PFSK-1 (cell line): Measurements from ENCODE around the gene BNIP2.

ENCODE experiments used
- FOXP2 ChIP-seq: optimal IDR thresholded peaks from 2 replicates; pipeline ENCODE3; 2011; ENCODE audit warnings: borderline replicate concordance, control low read depth, inconsistent platforms; ENCODE audit not compliant: insufficient read depth; ENCODE audit errors: extremely low read length, extremely low read depth
- POLR2AphosphoS5 ChIP-seq: IDR thresholded peaks from 2 replicates; pipeline ENCODE4 v1.6.1; 2012; ENCODE audit warnings: low read depth, mild to moderate bottlenecking, control low read depth, low read length, moderate library complexity
- REST ChIP-seq, 2 experiments: IDR thresholded peaks; 2 replicates each; pipeline versions ENCODE4 v1.6.1 to v1.8.0; 2011 to 2012; ENCODE audit warnings: low read depth in 2 of 2, low read length in 2 of 2, control low read depth in 1 of 2, inconsistent platforms in 1 of 2, mild to moderate bottlenecking in 1 of 2, moderate library complexity in 1 of 2; ENCODE audit not compliant: insufficient read depth in 1 of 2
- SIN3A ChIP-seq: IDR thresholded peaks from 2 replicates; pipeline ENCODE4 v1.6.1; 2012; ENCODE audit warnings: mild to moderate bottlenecking, low read length, moderate library complexity, borderline replicate concordance; ENCODE audit not compliant: insufficient read depth
- TAF1 ChIP-seq: IDR thresholded peaks from 2 replicates; pipeline ENCODE4 v1.6.1; 2012; ENCODE audit warnings: low read length, control low read depth, borderline replicate concordance; ENCODE audit not compliant: insufficient read depth

BNIP2 gene

GRCh38 chr15:59722476-59722875 is 33.4 kb upstream of the BNIP2 start:
- no peak for TF ChIP-seq TAF1
- TF ChIP-seq FOXP2: no peak
- TF ChIP-seq REST (IDR thresholded peaks at IDR 0.05; ENCODE audit: insufficient read depth in 1 of 2, low read depth in 2 of 2, low read length in 2 of 2): no peak
- TF ChIP-seq POLR2AphosphoS5: no peak
- no peak for TF ChIP-seq SIN3A

GRCh38 chr15:59722037-59722436 is 32.9 kb upstream of the BNIP2 start:
- TF ChIP-seq REST (IDR thresholded peaks at IDR 0.05; ENCODE audit: insufficient read depth in 1 of 2, low read depth in 2 of 2, low read length in 2 of 2): no peak
- TF ChIP-seq SIN3A: no peak
- no peak for TF ChIP-seq TAF1
- no peak for TF ChIP-seq FOXP2
- TF ChIP-seq POLR2AphosphoS5: no peak

GRCh38 chr15:59721411-59721810 is 32.3 kb upstream of the BNIP2 start:
- TF ChIP-seq POLR2AphosphoS5: no peak
- TF ChIP-seq SIN3A: no peak
- TF ChIP-seq REST (IDR thresholded peaks at IDR 0.05; ENCODE audit: insufficient read depth in 1 of 2, low read depth in 2 of 2, low read length in 2 of 2): no peak
- no peak for TF ChIP-seq FOXP2
- TF ChIP-seq TAF1: no peak

GRCh38 chr15:59713177-59713576 is 24.1 kb upstream of the BNIP2 start:
- no peak for TF ChIP-seq FOXP2
- no peak for TF ChIP-seq POLR2AphosphoS5
- no peak for TF ChIP-seq REST (IDR thresholded peaks at IDR 0.05; ENCODE audit: insufficient read depth in 1 of 2, low read depth in 2 of 2, low read length in 2 of 2)
- no peak for TF ChIP-seq SIN3A
- TF ChIP-seq TAF1: no peak
